ENCODE results near the gene COL4A4. TPM values are rescaled to one million over a fixed set of nuclear protein-coding genes. Genes with fewer than 3 reads are reported as not detected.
A peak's percentile ranks its signal among the peaks of the same experiment; 100 is the strongest.

Gene COL4A4
- total and polyA plus RNA-seq, 10 donors = 2.0 to 8.4 (median 5.4) TPM

GRCh38 chr2:227013330-227013729, 150.7 kb downstream of the COL4A4 start:
- DNase-seq = no peak
- intact Hi-C loops (cut with DNase I; ENCODE audit: low total_unique reads) = no loop called here
- Histone ChIP-seq H3K4me1 (no peaks in the 10 kb centered on the region), H3K27me3 (replicated peaks in 1 of 7) (no peaks in the 10 kb centered on the region), H3K27ac (no peak overlapping the region), H3K9me3 (no peaks in the 10 kb centered on the region), H3K4me3 (no peak overlapping the region), H3K36me3 (no peaks in the 10 kb centered on the region)
- TF ChIP-seq CTCF (IDR thresholded peaks at IDR 0.05 in 8 of 11, conservative IDR thresholded peaks at IDR 0.05 in 3 of 11) (no peak), POLR2A (IDR thresholded peaks at IDR 0.05) (no peak), POLR2AphosphoS5 (IDR thresholded peaks at IDR 0.05) (no peak)
- 86 to 96% (median 91%) methylated on average over 9 of the region's 9 CpGs for WGBS, 5 donors

DNA sequence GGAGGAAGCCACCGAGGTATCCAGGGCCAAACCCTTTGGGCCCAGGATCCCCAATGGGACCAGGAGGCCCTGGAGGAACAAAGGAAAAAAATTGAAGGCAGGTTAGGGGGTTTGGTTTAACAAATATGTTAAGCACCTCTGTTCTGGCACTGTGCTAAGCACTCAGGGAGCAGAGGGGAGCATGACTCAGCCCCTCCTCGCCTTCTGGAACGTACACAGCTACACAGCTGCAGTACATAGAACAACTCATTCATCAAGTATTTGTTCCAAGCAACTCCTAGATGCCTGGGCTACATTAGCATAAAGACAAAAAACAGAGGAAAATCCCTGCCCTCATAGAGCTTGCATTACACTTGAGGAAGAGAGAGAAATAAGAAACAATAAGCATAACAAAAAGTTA, 153.6 kb downstream of the COL4A4 start:
- intact Hi-C loops (cut with DNase I; ENCODE audit: low total_unique reads) = no loop called here
- no peak for DNase-seq
- H3K27me3 ChIP-seq (replicated peaks in 1 of 7) = no peaks in the 10 kb centered on the region
- H3K4me3 ChIP-seq = no peak overlapping the region
- no peaks in the 10 kb centered on the region for H3K36me3 ChIP-seq
- no peaks in the 10 kb centered on the region for H3K9me3 ChIP-seq
- H3K27ac ChIP-seq = no peak overlapping the region
- no peaks in the 10 kb centered on the region for H3K4me1 ChIP-seq
- WGBS, 5 donors = 61 to 84% (median 74%) methylated on average over 3 of the region's 3 CpGs
- TF ChIP-seq CTCF (IDR thresholded peaks at IDR 0.05 in 8 of 11, conservative IDR thresholded peaks at IDR 0.05 in 3 of 11) (no peak), POLR2AphosphoS5 (IDR thresholded peaks at IDR 0.05) (no peak), POLR2A (IDR thresholded peaks at IDR 0.05) (no peak)

GRCh38 chr2:227007940-227008339, 156.1 kb downstream of the COL4A4 start:
- Histone ChIP-seq H3K4me3 (no peak overlapping the region), H3K27me3 (replicated peaks in 1 of 7) (no peaks in the 10 kb centered on the region), H3K27ac (no peak overlapping the region), H3K4me1 (no peaks in the 10 kb centered on the region), H3K9me3 (no peaks in the 10 kb centered on the region), H3K36me3 (no peaks in the 10 kb centered on the region)
- 90 to 96% (median 94%) methylated on average over 17 of the region's 17 CpGs for whole genome bisulfite sequencing, 5 donors
- no peak for DNase-seq
- intact Hi-C loops (cut with DNase I; ENCODE audit: low total_unique reads) = no loop called here
- peak in 1 of 3 donors; percentile 58 for TF ChIP-seq POLR2AphosphoS5 (IDR thresholded peaks at IDR 0.05)
- no peak for TF ChIP-seq CTCF (IDR thresholded peaks at IDR 0.05 in 8 of 11, conservative IDR thresholded peaks at IDR 0.05 in 3 of 11)

DNA sequence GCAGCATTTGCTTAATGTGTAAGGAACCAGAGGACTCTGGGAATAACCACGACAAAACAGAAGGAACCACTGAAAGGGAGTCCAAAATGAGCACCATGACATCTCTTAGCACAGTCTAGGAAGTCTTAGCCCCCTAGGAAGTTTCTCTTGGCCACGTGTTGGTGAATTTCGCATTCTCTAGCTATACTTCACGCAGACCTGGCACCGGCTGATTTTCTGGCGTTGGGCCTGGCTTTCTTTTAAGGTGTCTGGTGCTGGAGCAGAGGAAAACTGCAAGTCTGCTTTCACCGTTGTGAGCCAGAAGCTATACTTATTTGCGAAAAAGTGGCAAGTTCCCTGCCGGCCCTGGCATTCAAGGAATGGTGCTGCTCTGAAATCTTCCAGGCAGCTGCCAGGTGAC, 156.9 kb downstream of the COL4A4 start:
- no peak for DNase-seq
- Histone ChIP-seq H3K9me3 (no peaks in the 10 kb centered on the region), H3K4me3 (no peak overlapping the region), H3K36me3 (no peaks in the 10 kb centered on the region), H3K27ac (no peak overlapping the region), H3K4me1 (no peaks in the 10 kb centered on the region), H3K27me3 (replicated peaks in 1 of 7) (no peaks in the 10 kb centered on the region)
- TF ChIP-seq CTCF (IDR thresholded peaks at IDR 0.05 in 8 of 11, conservative IDR thresholded peaks at IDR 0.05 in 3 of 11) = no peak
- no peak for TF ChIP-seq POLR2A (IDR thresholded peaks at IDR 0.05)
- no peak for TF ChIP-seq POLR2AphosphoS5 (IDR thresholded peaks at IDR 0.05)
- intact Hi-C loops (cut with DNase I; ENCODE audit: low total_unique reads) = no loop called here
- 77 to 89% (median 79%) methylated on average over 9 of the region's 9 CpGs for WGBS, 5 donors

Measured in spleen (tissue), 11 donors.